Suprapubic skin (tissue), 3 donors: Measurements from ENCODE around the gene B4GAT1.

Experiments
- CTCF ChIP-seq, 2 donors: fragments of 200-600 bp in 1 of 2; fragments of 450-650 bp in 1 of 2; sonication (generic) in 1 of 2; IDR thresholded peaks; one replicate each; pipeline ENCODE4 v1.5.1; 2016 to 2019; ENCODE audit warnings: antibody characterized with exemption in 2 of 2, mild to moderate bottlenecking in 1 of 2, moderate library complexity in 1 of 2
- EP300 ChIP-seq: sonication (generic); formaldehyde crosslinking; IDR thresholded peaks from one replicate; pipeline ENCODE4 v1.6.1; 2017; ENCODE audit warnings: antibody characterized with exemption

DNA sequence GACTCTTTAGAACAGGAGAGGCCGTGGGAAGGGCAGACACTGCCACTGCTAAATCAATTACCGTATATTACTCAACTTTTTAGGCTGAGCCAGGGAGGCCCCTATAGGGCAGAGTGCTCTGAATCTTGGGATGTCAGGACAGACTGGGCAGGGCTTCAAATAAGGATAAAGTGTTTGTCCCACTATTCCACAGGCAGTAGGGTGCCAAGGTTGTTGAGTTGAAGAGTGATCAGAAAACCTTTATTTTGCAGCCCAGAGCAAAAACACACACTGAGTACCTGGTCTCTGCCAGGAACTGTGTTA, 1.6 kb upstream of the B4GAT1 start:
- TF ChIP-seq CTCF (IDR thresholded peaks at IDR 0.05): no peak
- no peak for TF ChIP-seq EP300
